SH-SY5Y (cell line): ENCODE data around the gene CFAP20.

Source experiments
- GATA2 ChIP-seq: IDR thresholded peaks from 2 replicates; pipeline ENCODE4 v1.6.1; 2011; ENCODE audit warnings: mild to moderate bottlenecking, low read depth, low read length
- GATA3 ChIP-seq: IDR thresholded peaks from 2 replicates; pipeline ENCODE4 v1.6.1; 2011; ENCODE audit warnings: low read depth, mild to moderate bottlenecking, low read length, moderate library complexity

GRCh38 chr16:58148526-58148925 is 19.3 kb upstream of the CFAP20 start:
- TF ChIP-seq GATA3, result no peak
- no peak for TF ChIP-seq GATA2
